Right lobe of liver (tissue), 6 donors: ENCODE results near the gene ARHGAP15. TPM values are rescaled to one million over a fixed set of nuclear protein-coding genes. Genes with fewer than 3 reads are reported as not detected.

ENCODE experiments used
- ATAC-seq, 4 donors: fragments of 200-7000 bp; cut with Tn5 transposase; one replicate each; pipeline ENCODE4 v1.9.1; 2020; ENCODE audit warnings: mild to moderate bottlenecking in 4 of 4, moderate library complexity in 4 of 4
- DNase-seq, 3 donors: peaks; one replicate each; pipeline ENCODE4 v3.0.0-alpha.2; 2020
- H3K27ac ChIP-seq, 3 donors: fragments of 200-600 bp; one replicate each; pipeline ENCODE4 v1.8.0; 2022
- H3K27me3 ChIP-seq, 2 donors: fragments of 200-600 bp; one replicate each; pipeline ENCODE4 v1.8.0; 2022
- H3K36me3 ChIP-seq, 4 donors: fragments of 200-600 bp; sonication (generic) in 1 of 4; one replicate each; pipeline versions ENCODE4 v1.5.1 to v1.8.0; 2017 to 2022; ENCODE audit warnings: control low read depth in 1 of 4
- H3K4me1 ChIP-seq, 4 donors: fragments of 200-600 bp; sonication (generic) in 1 of 4; one replicate each; pipeline versions ENCODE4 v1.5.1 to v1.8.0; 2017 to 2022; ENCODE audit warnings: control low read depth in 1 of 4
- H3K4me3 ChIP-seq, 3 donors: fragments of 200-600 bp; one replicate each; pipeline ENCODE4 v1.8.0; 2022
- H3K9me3 ChIP-seq, 4 donors: fragments of 200-600 bp; sonication (generic) in 1 of 4; one replicate each; pipeline versions ENCODE4 v1.5.1 to v1.8.0; 2017 to 2022; ENCODE audit warnings: control low read depth in 1 of 4
- POLR2A ChIP-seq: fragments of 450-650 bp; IDR thresholded peaks from one replicate; pipeline ENCODE4 v1.6.1; 2017; ENCODE audit warnings: antibody characterized with exemption, mild to moderate bottlenecking
- WGBS: methylation state at CpG from one replicate; pipeline ENCODE4 v1.1.6; 2018; ENCODE audit warnings: low coverage, low lambda C conversion rate; ENCODE audit not compliant: insufficient coverage; ENCODE audit errors: missing lambda C conversion rate; 5-methylcytosine and 5-hydroxymethylcytosine counted together
- intact Hi-C, 2 donors: fragments of 100-400 bp; cut with DNase I; formaldehyde crosslinking; loops; one replicate each; pipeline versions ENCODE4 v1.11.2 to v1.14.1; 2022
- total RNA-seq, 6 experiments: library from RNA; depleted of rRNA in 2 of 6; stranded (reverse); fragments of >200 nt in 2 of 6; fragmentation: NEBNext Ultra II Directional in 3 of 6; extraction: Animal tissue kit (Norgen Biotek cat#: 25700) in 3 of 6; gene quantifications; one replicate each; pipeline versions ENCODE4 v1.1.0 to v1.2.4, GENCODE V29; 2016 to 2023
- TF ChIP-seq, protein P1 (sequence below), 4 donors: fragments of 200-600 bp in 3 of 4; fragments of 450-650 bp in 1 of 4; IDR thresholded peaks; one replicate each; pipeline versions ENCODE4 v1.5.1 to v1.8.0; 2016 to 2022; ENCODE audit warnings: antibody characterized with exemption in 4 of 4, mild to moderate bottlenecking in 2 of 4
- donor health status: DM: no; HTN: yes; CAD: no.
- donor health status: DM: no; HTN: no; CAD: no.
- donor health status: DM: no; HTN: no; CAD: no.
- donor health status: DM: no; HTN: yes; CAD: no.
- donor health status: DM: no; HTN: yes; CAD: no.

ARHGAP15 gene
- total RNA-seq, 6 experiments from 2014 or later: 3.3 to 8.2 (median 6.6) TPM

DNA sequence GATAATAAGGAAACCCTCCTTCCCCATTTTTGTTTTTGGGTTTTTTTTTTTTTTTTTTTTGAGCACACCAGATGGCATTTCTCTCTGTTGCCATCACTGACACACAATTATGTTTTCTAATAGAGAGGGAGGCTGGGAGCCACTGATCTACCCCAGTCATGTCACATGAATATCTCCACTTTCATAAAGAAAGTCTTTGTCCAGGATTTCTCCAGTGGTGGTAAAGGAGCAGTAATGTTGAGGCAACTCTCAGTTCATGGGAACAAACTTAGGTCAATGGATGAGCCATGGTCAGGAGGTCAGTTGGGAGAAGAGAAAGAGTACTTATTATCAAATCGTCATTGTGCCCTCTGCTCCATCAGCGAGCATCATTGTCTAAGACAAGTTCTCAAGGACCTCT, 603.7 kb downstream of the ARHGAP15 start:
- Histone ChIP-seq H3K4me3 (no peak overlapping the region), H3K9me3 (no peaks in the 10 kb centered on the region), H3K27ac (no peak overlapping the region), H3K4me1 (no peaks in the 10 kb centered on the region), H3K36me3 (no peaks in the 10 kb centered on the region), H3K27me3 (no peaks in the 10 kb centered on the region)
- WGBS: 94% methylated on average over 2 of the region's 2 CpGs
- ATAC-seq: no peak
- TF ChIP-seq POLR2A: no peak
- TF ChIP-seq, protein P1, sequence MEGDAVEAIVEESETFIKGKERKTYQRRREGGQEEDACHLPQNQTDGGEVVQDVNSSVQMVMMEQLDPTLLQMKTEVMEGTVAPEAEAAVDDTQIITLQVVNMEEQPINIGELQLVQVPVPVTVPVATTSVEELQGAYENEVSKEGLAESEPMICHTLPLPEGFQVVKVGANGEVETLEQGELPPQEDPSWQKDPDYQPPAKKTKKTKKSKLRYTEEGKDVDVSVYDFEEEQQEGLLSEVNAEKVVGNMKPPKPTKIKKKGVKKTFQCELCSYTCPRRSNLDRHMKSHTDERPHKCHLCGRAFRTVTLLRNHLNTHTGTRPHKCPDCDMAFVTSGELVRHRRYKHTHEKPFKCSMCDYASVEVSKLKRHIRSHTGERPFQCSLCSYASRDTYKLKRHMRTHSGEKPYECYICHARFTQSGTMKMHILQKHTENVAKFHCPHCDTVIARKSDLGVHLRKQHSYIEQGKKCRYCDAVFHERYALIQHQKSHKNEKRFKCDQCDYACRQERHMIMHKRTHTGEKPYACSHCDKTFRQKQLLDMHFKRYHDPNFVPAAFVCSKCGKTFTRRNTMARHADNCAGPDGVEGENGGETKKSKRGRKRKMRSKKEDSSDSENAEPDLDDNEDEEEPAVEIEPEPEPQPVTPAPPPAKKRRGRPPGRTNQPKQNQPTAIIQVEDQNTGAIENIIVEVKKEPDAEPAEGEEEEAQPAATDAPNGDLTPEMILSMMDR (IDR thresholded peaks at IDR 0.05): no peak
- intact Hi-C loops: no loop called here
- DNase-seq: no peak

DNA sequence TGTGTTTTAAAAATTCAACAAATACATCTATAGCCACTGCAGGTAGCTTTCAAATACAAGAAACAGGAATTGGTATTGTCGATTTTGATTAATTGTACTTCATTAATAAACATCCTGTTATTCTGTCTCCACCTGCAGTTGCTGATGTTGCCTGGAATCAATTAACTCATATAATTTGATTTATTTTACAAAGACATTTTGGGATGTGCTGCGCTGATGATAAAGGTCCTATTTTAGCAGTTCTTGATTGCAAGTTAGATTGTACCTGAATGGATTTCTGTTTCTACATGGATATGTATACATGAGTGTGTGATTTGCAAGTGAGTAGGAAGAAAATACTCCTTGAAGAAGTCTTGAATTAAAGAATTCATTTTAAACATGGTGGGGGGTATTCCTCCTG, 605.3 kb downstream of the ARHGAP15 start:
- Histone ChIP-seq H3K36me3 (no peaks in the 10 kb centered on the region), H3K27ac (no peak overlapping the region), H3K27me3 (no peaks in the 10 kb centered on the region), H3K4me1 (no peaks in the 10 kb centered on the region), H3K4me3 (no peak overlapping the region), H3K9me3 (no peaks in the 10 kb centered on the region)
- no peak for DNase-seq
- 54% methylated on average over 2 of the region's 2 CpGs for WGBS
- ATAC-seq: no peak
- intact Hi-C loops: no loop called here
- TF ChIP-seq, protein P1 (IDR thresholded peaks at IDR 0.05): no peak
- TF ChIP-seq POLR2A: no peak

DNA sequence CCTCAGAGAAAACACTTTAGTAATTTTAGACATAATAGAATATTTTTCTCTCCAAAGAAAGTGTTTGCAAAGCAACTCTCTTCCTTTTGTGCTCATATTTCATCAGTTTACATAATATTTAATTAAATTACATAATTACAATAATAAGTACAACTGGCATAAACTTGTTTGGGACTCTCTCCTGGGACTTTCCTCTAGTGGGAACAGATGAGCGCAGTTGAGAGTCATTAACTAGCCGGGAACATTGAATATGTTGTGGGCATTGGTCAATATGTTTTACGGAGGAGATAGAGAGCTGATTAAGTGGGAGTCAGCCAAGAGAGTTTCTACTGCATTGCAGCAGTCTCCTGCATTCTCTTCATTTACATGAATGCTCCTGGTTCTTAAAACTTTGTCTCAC, 607.7 kb downstream of the ARHGAP15 start:
- Histone ChIP-seq H3K27ac (no peak overlapping the region), H3K27me3 (no peaks in the 10 kb centered on the region), H3K36me3 (no peaks in the 10 kb centered on the region), H3K4me3 (no peak overlapping the region), H3K4me1 (no peaks in the 10 kb centered on the region), H3K9me3 (no peaks in the 10 kb centered on the region)
- TF ChIP-seq, protein P1 (IDR thresholded peaks at IDR 0.05): no peak
- TF ChIP-seq POLR2A: no peak
- 82% methylated on average over 3 of the region's 3 CpGs for WGBS
- no peak for DNase-seq
- intact Hi-C loops: no loop called here
- ATAC-seq: no peak

DNA sequence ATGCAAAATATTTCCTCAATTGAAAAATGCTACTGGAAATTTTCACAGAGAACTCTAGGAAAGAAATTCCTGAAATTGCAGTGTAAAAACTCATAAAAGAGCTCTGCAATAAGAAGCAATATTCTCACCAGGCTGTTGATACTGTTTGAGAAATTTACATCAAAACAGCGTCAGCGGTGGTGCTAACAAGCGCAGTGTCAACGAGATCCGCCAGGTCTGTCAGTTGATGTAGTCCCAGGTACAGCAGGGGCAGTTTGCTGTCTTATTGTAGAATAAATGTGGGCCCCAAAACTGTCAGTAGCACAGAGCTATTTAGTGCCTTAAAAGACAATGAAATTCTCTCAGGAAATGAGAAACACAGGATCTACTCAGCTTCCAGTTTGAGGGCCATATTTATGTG, 611.2 kb downstream of the ARHGAP15 start:
- no peak for DNase-seq
- no peak for ATAC-seq
- no peak overlapping the region for H3K27ac ChIP-seq
- no peaks in the 10 kb centered on the region for H3K27me3 ChIP-seq
- intact Hi-C loops: no loop called here
- H3K4me1 ChIP-seq: no peaks in the 10 kb centered on the region
- 73% methylated on average over 5 of the region's 5 CpGs for WGBS
- no peaks in the 10 kb centered on the region for H3K9me3 ChIP-seq
- TF ChIP-seq, protein P1 (IDR thresholded peaks at IDR 0.05): no peak
- no peak for TF ChIP-seq POLR2A
- no peak overlapping the region for H3K4me3 ChIP-seq
- H3K36me3 ChIP-seq: no peaks in the 10 kb centered on the region

DNA sequence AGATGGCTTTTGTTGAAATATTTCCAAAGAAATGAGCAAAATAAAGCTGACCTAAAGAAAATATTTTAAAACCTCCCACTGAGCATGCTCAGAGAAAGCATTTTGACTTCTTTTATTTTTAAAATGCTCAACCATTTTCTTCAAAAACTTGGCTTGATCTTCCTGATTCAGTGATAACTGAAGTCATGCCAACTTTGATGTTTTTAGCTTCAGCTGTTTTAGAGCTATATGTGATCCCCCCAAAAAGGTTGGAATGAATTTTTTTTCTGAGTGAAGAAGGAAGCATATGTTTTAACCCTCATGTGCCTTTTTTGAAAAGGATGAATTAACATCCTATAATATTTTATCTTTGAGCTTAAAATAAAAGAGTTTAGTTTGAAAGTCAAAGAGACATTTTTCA, 612.0 kb downstream of the ARHGAP15 start:
- no peak for TF ChIP-seq POLR2A
- TF ChIP-seq, protein P1 (IDR thresholded peaks at IDR 0.05): no peak
- ATAC-seq (no peak), DNase-seq (no peak)
- Histone ChIP-seq H3K4me1 (no peaks in the 10 kb centered on the region), H3K4me3 (no peak overlapping the region), H3K27me3 (no peaks in the 10 kb centered on the region), H3K36me3 (no peaks in the 10 kb centered on the region), H3K27ac (no peak overlapping the region), H3K9me3 (no peaks in the 10 kb centered on the region)
- intact Hi-C loops: no loop called here
